22Rv1 (cell line): ENCODE data around the gene STARD10.

Source experiments
- ZFX ChIP-seq: fragments of 450-650 bp; IDR thresholded peaks from 2 replicates; pipeline ENCODE4 v1.6.1; 2017; ENCODE audit warnings: antibody characterized with exemption, borderline replicate concordance
- TF ChIP-seq, protein P1 (sequence below): fragments of 450-650 bp; IDR thresholded peaks from 2 replicates; pipeline ENCODE4 v1.5.1; 2017; ENCODE audit warnings: mild to moderate bottlenecking

DNA sequence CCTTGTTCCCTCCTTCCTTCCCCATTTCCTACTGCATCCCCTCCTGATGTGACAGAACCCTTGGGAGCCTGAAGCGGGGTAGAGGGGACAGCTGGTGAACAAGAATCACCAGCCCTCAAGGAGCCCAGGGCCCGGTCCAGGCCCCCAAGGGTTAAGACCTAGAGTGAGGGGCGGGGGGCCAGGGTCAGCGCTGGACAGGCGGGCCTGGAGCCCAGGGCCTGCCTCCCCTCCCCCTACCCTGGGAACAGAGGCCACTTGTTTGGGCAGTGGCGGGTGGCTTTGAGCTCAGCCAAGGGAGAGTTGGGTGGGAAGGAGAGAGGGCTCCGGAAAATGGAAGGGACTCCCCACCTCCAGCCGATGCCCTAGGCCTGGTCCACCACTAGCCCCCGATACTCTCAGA is 43.8 kb downstream of the STARD10 start:
- TF ChIP-seq, protein P1, sequence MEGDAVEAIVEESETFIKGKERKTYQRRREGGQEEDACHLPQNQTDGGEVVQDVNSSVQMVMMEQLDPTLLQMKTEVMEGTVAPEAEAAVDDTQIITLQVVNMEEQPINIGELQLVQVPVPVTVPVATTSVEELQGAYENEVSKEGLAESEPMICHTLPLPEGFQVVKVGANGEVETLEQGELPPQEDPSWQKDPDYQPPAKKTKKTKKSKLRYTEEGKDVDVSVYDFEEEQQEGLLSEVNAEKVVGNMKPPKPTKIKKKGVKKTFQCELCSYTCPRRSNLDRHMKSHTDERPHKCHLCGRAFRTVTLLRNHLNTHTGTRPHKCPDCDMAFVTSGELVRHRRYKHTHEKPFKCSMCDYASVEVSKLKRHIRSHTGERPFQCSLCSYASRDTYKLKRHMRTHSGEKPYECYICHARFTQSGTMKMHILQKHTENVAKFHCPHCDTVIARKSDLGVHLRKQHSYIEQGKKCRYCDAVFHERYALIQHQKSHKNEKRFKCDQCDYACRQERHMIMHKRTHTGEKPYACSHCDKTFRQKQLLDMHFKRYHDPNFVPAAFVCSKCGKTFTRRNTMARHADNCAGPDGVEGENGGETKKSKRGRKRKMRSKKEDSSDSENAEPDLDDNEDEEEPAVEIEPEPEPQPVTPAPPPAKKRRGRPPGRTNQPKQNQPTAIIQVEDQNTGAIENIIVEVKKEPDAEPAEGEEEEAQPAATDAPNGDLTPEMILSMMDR: no peak
- no peak for TF ChIP-seq ZFX
